PC-3 (cell line): Measurements from ENCODE around the gene TWIST2. TPM values are rescaled to one million over a fixed set of nuclear protein-coding genes. Genes with fewer than 3 reads are reported as not detected.

Experiments used
- ATAC-seq: fragments of 200-7000 bp; cut with Tn5 transposase; 2 replicates; pipeline ENCODE4 v1.9.1; 2020; ENCODE audit warnings: mild to moderate bottlenecking, moderate library complexity
- BruUV-seq: library from RNA; stranded (reverse); fragments of 400-500 nt; replicated peaks from 2 replicates; lab custom pipeline; 2021; lab: Mats Ljungman, UMichigan
- CTCF ChIA-PET: fragments of 300-600 bp; sonication (Branson Sonifier 250); formaldehyde crosslinking; loops from one replicate; lab custom pipeline; 2022; ENCODE audit warnings: antibody characterized with exemption; lab: Charles Lee
- POLR2A ChIA-PET: fragments of 300-600 bp; sonication (Branson Sonifier 250); formaldehyde crosslinking; loops from one replicate; lab custom pipeline; 2022; ENCODE audit warnings: antibody characterized with exemption; ENCODE audit not compliant: unreplicated experiment; lab: Charles Lee
- DNase-seq: peaks from one replicate; pipeline ENCODE4 v3.0.0-alpha.2; 2015
- H2AFZ ChIP-seq: fragments of 300-600 bp; sonication (generic); 2 replicates; pipeline ENCODE4 v1.6.0; 2016; ENCODE audit warnings: antibody characterized with exemption, low read length
- H3F3A ChIP-seq: fragments of 300-600 bp; sonication (generic); one replicate; pipeline ENCODE4 v1.6.0; 2017; ENCODE audit warnings: antibody characterized with exemption, low read length, control low read depth, mild to moderate bottlenecking; ENCODE audit not compliant: unreplicated experiment
- H3K27ac ChIP-seq: fragments of 300-600 bp; sonication (generic); 2 replicates; pipeline ENCODE4 v1.5.1; 2016; ENCODE audit warnings: mild to moderate bottlenecking, low read length
- H3K27me3 ChIP-seq: fragments of 300-600 bp; sonication (generic); 2 replicates; pipeline ENCODE4 v1.6.1; 2016; ENCODE audit warnings: low read length, mixed read lengths
- H3K36me3 ChIP-seq: fragments of 300-600 bp; sonication (generic); 2 replicates; pipeline ENCODE4 v1.6.1; 2016; ENCODE audit warnings: low read depth, mixed run types, low read length, mixed read lengths
- H3K4me1 ChIP-seq: fragments of 300-600 bp; sonication (generic); 2 replicates; pipeline ENCODE4 v1.5.1; 2016; ENCODE audit warnings: low read length; ENCODE audit not compliant: insufficient read depth
- H3K4me2 ChIP-seq: fragments of 300-600 bp; sonication (generic); 2 replicates; pipeline ENCODE4 v1.6.0; 2016; ENCODE audit warnings: low read length
- H3K4me3 ChIP-seq: fragments of 300-600 bp; sonication (generic); 2 replicates; pipeline ENCODE4 v1.5.1; 2016; ENCODE audit warnings: mild to moderate bottlenecking, low read length, mixed read lengths
- H3K79me2 ChIP-seq: fragments of 300-600 bp; sonication (generic); 2 replicates; pipeline ENCODE4 v1.6.1; 2017; ENCODE audit warnings: low read length, mixed read lengths
- H3K9ac ChIP-seq: fragments of 300-600 bp; sonication (generic); 2 replicates; pipeline ENCODE4 v1.6.0; 2016; ENCODE audit warnings: mild to moderate bottlenecking, low read length
- H3K9me2 ChIP-seq: fragments of 300-600 bp; sonication (generic); replicated peaks from 2 replicates; pipeline ENCODE4 v1.6.1; 2016; ENCODE audit warnings: mixed run types, low read length, mixed read lengths
- H3K9me3 ChIP-seq: fragments of 300-600 bp; sonication (generic); 2 replicates; pipeline ENCODE4 v1.6.1; 2016; ENCODE audit warnings: low read length, mixed read lengths
- H4K20me1 ChIP-seq: fragments of 300-600 bp; sonication (generic); 2 replicates; pipeline ENCODE4 v1.6.1; 2016; ENCODE audit warnings: low read length, mixed read lengths
- EZH2 ChIP-seq: fragments of 300-600 bp; sonication (generic); IDR thresholded peaks from one replicate; pipeline ENCODE4 v1.6.1; 2017; ENCODE audit warnings: antibody characterized with exemption, mild to moderate bottlenecking, low read length; ENCODE audit not compliant: unreplicated experiment
- EZH2phosphoT487 ChIP-seq: fragments of 300-600 bp; sonication (generic); IDR thresholded peaks from 2 replicates; pipeline ENCODE4 v1.6.1; 2018; ENCODE audit warnings: mild to moderate bottlenecking, antibody characterized with exemption, low read length, borderline replicate concordance
- intact Hi-C: fragments of 100-400 bp; cut with micrococcal nuclease; formaldehyde crosslinking; loops from 2 replicates; pipeline ENCODE4 v1.9.0; 2023
- total RNA-seq: library from RNA; depleted of rRNA; stranded (reverse); fragments of >200 nt; gene quantifications from 2 replicates; pipeline ENCODE4 v1.2.3, GENCODE V29; 2014
- TF ChIP-seq, protein P1 (sequence below): fragments of 300-600 bp; sonication (generic); conservative IDR thresholded peaks from 2 replicates; pipeline ENCODE4 v1.5.1; 2017; ENCODE audit warnings: antibody characterized with exemption, low read depth, mild to moderate bottlenecking, low read length

Gene TWIST2
- total RNA-seq, 1 experiment from 2014 or later = 4.4 TPM

DNA sequence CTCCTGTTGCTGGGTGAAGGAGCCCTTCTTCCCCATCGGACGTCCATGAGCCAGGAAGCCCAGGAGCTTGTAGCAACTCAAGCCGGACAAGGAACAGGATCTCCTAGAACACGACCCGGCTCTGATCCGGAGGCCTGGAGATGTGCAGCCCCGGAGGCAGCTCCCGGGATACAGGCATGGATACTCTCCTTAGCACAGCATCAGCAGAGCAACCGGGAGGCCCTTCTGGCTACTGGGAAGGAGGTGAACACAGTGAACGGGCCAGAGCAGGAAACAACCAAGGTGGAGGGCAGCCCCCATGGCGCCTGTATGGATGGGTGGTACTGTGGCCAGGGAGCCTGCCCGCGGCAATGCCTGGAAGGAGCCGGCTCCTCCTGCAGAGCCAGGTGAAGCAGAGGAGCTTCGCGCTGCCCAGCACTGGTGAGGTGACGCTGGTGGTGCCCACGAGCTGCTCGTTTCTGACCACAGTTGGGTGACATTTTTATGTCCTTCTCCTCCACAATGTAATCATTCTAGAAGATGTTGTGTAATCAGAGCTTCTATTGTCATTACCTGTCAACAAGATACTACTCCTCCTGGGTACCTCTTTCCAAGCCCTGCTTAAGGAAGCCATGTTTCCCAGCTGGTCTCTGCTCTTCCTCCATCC, 94.3 kb downstream of the TWIST2 start:
- no peak for DNase-seq
- POLR2A ChIA-PET = no interaction called here
- TF ChIP-seq EZH2 = no peak
- no peaks in the 10 kb centered on the region for H3K9me3 ChIP-seq
- no peaks in the 10 kb centered on the region for H3K9me2 ChIP-seq
- H3K27ac ChIP-seq = no peak overlapping the region
- no TSS peak for BruUV-seq
- H3F3A ChIP-seq = peaks cover under 1% of the 10 kb centered on the region
- no peak overlapping the region for H3K4me3 ChIP-seq
- no peak overlapping the region for H3K9ac ChIP-seq
- no peak overlapping the region for H2AFZ ChIP-seq
- peaks cover 18% of the 10 kb centered on the region for H3K4me1 ChIP-seq
- no peak for ATAC-seq
- peaks cover 26% of the 10 kb centered on the region for H3K79me2 ChIP-seq
- no peaks in the 10 kb centered on the region for H3K27me3 ChIP-seq
- intact Hi-C loops = loop anchor here (10.0 kb wide), 2 partner anchors 157 to 507 kb away; no protein-coding TSS in a partner anchor
- no peaks in the 10 kb centered on the region for H3K36me3 ChIP-seq
- CTCF ChIA-PET = interaction anchor here (0.6 kb wide), 1 partner anchor 137 kb away, joined by 3 read pairs; no protein-coding TSS in a partner anchor
- H4K20me1 ChIP-seq = no peaks in the 10 kb centered on the region
- H3K4me2 ChIP-seq = no peak overlapping the region

DNA sequence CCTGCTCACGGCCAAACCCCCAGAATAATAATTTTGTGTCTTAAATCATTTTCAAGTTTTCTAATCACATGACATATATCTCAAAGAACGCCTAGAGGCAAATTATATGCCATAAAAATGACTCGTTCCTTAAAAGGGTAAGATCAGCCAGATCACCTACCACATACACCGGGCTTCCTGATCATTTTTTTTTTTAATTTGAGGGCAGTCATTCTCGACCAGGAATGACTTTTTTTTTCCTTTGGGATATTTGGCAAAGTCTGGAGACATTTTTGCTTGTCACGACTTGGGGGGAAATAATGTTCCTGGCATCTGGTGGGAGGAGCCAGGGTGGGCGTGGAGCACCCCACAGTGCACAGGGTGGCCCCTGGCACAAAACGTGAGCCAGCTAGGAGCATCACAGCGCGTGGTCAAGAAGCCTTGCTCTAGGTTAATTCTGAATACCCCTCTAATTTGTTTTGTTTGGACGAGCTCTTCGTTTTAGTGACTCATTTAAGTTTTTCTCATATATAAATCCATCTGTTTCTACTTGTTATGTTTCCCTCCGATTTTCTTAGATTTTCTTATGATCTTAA, 94.9 kb downstream of the TWIST2 start:
- no peaks in the 10 kb centered on the region for H3K9me3 ChIP-seq
- H3K4me2 ChIP-seq = no peak overlapping the region
- H3K27ac ChIP-seq = no peak overlapping the region
- peaks cover 29% of the 10 kb centered on the region for H3K79me2 ChIP-seq
- H4K20me1 ChIP-seq = no peaks in the 10 kb centered on the region
- H3K27me3 ChIP-seq = no peaks in the 10 kb centered on the region
- H3K4me1 ChIP-seq = peaks cover 24% of the 10 kb centered on the region
- no TSS peak for BruUV-seq
- no peak for ATAC-seq
- no peak overlapping the region for H3K4me3 ChIP-seq
- DNase-seq = peak; percentile 12
- peaks cover 6% of the 10 kb centered on the region for H3F3A ChIP-seq
- intact Hi-C loops = loop anchor here (10.0 kb wide), 2 partner anchors 158 to 508 kb away; no protein-coding TSS in a partner anchor
- TF ChIP-seq EZH2phosphoT487 (no peak), EZH2 (no peak)
- TF ChIP-seq, protein P1, sequence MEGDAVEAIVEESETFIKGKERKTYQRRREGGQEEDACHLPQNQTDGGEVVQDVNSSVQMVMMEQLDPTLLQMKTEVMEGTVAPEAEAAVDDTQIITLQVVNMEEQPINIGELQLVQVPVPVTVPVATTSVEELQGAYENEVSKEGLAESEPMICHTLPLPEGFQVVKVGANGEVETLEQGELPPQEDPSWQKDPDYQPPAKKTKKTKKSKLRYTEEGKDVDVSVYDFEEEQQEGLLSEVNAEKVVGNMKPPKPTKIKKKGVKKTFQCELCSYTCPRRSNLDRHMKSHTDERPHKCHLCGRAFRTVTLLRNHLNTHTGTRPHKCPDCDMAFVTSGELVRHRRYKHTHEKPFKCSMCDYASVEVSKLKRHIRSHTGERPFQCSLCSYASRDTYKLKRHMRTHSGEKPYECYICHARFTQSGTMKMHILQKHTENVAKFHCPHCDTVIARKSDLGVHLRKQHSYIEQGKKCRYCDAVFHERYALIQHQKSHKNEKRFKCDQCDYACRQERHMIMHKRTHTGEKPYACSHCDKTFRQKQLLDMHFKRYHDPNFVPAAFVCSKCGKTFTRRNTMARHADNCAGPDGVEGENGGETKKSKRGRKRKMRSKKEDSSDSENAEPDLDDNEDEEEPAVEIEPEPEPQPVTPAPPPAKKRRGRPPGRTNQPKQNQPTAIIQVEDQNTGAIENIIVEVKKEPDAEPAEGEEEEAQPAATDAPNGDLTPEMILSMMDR = no peak
- ChIA-PET CTCF (interaction anchor here (0.6 kb wide), 1 partner anchor 138 kb away, joined by 3 read pairs; no protein-coding TSS in a partner anchor), POLR2A (no interaction called here)
- H3K9ac ChIP-seq = no peak overlapping the region
- H3K9me2 ChIP-seq = no peaks in the 10 kb centered on the region
- no peak overlapping the region for H2AFZ ChIP-seq
- no peaks in the 10 kb centered on the region for H3K36me3 ChIP-seq

DNA sequence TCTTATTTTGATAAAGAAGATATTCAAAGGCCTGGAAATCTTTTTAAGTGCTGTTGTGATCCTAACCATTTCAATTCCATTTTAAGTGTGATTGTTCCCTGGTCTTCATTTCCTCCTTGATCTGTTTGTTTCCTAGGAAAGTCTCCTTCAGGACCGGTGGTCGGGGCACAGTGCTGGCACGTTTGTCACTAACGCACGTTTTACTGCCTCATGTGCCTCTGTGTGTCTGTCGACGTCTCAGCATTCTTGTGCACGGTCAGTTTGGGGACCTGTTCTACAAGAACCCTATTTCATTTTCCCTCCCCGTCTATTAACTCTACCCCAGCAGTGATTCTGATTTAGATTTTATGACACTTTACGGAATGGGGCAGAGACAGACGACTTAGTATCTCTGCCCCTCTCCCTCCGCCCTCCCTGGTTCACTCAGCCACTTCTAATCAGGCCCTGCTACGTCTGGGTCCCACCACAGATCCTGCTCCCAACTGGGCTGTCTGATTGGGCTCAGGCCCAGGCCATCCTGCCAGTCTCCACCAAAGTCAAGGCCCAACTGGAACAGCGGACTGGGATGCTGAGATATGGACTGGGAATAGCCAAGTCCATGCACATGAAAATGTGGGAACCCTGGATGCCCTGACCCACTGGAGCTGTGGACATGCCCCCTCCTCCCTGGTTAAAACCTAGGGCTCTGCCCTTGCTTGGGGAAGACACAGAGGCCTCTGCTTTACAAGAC, 95.6 kb downstream of the TWIST2 start:
- ChIA-PET POLR2A (no interaction called here), CTCF (no interaction called here)
- Histone ChIP-seq H3F3A (peaks cover 6% of the 10 kb centered on the region), H3K9ac (no peak overlapping the region), H3K4me1 (peaks cover 29% of the 10 kb centered on the region), H4K20me1 (no peaks in the 10 kb centered on the region), H3K4me2 (no peak overlapping the region), H3K9me2 (no peaks in the 10 kb centered on the region), H3K27me3 (no peaks in the 10 kb centered on the region), H3K4me3 (no peak overlapping the region), H3K36me3 (no peaks in the 10 kb centered on the region), H3K9me3 (no peaks in the 10 kb centered on the region), H3K79me2 (peaks cover 29% of the 10 kb centered on the region), H2AFZ (no peak overlapping the region), H3K27ac (no peak overlapping the region)
- intact Hi-C loops = loop anchor here (10.0 kb wide), 2 partner anchors 159 to 509 kb away; no protein-coding TSS in a partner anchor
- DNase-seq = no peak
- TF ChIP-seq EZH2 (no peak), EZH2phosphoT487 (no peak)
- ATAC-seq = no peak
- BruUV-seq = no TSS peak
